ENCODE data around the gene PHF5A.
A peak's percentile ranks its signal among the peaks of the same experiment; 100 is the strongest.
"Not testable (repeated sequence)": the region's sequence is repeated elsewhere in the genome, so short reads cannot be mapped to it uniquely, and the experiment has no call there.

Gene PHF5A

GRCh38 chr22:41446639-41447434 lies 21.7 kb downstream of the PHF5A start, which contains the start of gene TOB2:
Gene TOB2, minus strand, starts transcription at chr22:41446801. Its CDS starts 9,456 bp downstream, at chr22:41437345.
- DNase-seq: peak; percentile 96

GRCh38 chr22:41446057-41446501 lies 22.4 kb downstream of the PHF5A start:
- peak; percentile 50 for DNase-seq

- DNase-seq: no peak
Observed at GRCh38 chr22:41445129-41446056, 23.1 kb downstream of the PHF5A start.

GRCh38 chr22:41444360-41445128 lies 23.9 kb downstream of the PHF5A start:
- DNase-seq: peak; percentile 98

GRCh38 chr22:41442240-41442792 lies 26.2 kb downstream of the PHF5A start:
- DNase-seq: no peak

GRCh38 chr22:41440511-41440910 lies 28.0 kb downstream of the PHF5A start:
- DNase-seq: not testable (repeated sequence)

- DNase-seq: no peak
Observed at GRCh38 chr22:41437198-41437597, 31.3 kb downstream of the PHF5A start.

GRCh38 chr22:41436322-41437113 lies 32.0 kb downstream of the PHF5A start:
- no peak for DNase-seq

- no peak for DNase-seq
Observed at GRCh38 chr22:41435560-41435959, 32.9 kb downstream of the PHF5A start.

GRCh38 chr22:41434361-41435003 lies 34.0 kb downstream of the PHF5A start:
- not testable (repeated sequence) for DNase-seq

- not testable (repeated sequence) for DNase-seq
Observed at GRCh38 chr22:41433480-41433879, 35.0 kb downstream of the PHF5A start.

GRCh38 chr22:41431656-41432055 lies 36.8 kb downstream of the PHF5A start:
- no peak for DNase-seq

- no peak for DNase-seq
Observed at GRCh38 chr22:41429951-41430332, 38.5 kb downstream of the PHF5A start.

- no peak for DNase-seq
Observed at GRCh38 chr22:41429232-41429950, 39.1 kb downstream of the PHF5A start.

GRCh38 chr22:41425660-41426365 lies 42.7 kb downstream of the PHF5A start:
- DNase-seq: no peak

- DNase-seq: no peak
Observed at GRCh38 chr22:41418717-41419116, 49.8 kb downstream of the PHF5A start.

GRCh38 chr22:41417622-41418390 lies 50.7 kb downstream of the PHF5A start:
- peak; percentile 74 for DNase-seq

- DNase-seq: no peak
Observed at GRCh38 chr22:41415554-41415953, 52.9 kb downstream of the PHF5A start.
